Ascending aorta (tissue), 2 donors: ENCODE results near the gene CFAP251. TPM values are rescaled to one million over a fixed set of nuclear protein-coding genes. Genes with fewer than 3 reads are reported as not detected.
"Not testable (repeated sequence)": the region's sequence is repeated elsewhere in the genome, so short reads cannot be mapped to it uniquely, and the experiment has no call there.

ENCODE experiments used
- DNase-seq, 2 donors: peaks; one replicate each; pipeline ENCODE4 v3.0.0-alpha.2; 2019; ENCODE audit warnings: low spot score in 2 of 2
- H3K27ac ChIP-seq, 2 donors: fragments of 200-600 bp; sonication (generic); one replicate each; pipeline ENCODE4 v1.5.1; 2016 to 2017; ENCODE audit warnings: mild to moderate bottlenecking in 1 of 2
- H3K27me3 ChIP-seq: fragments of 200-600 bp; sonication (generic); one replicate; pipeline ENCODE4 v1.5.1; 2017
- H3K36me3 ChIP-seq, 2 donors: fragments of 200-600 bp; sonication (generic); one replicate each; pipeline ENCODE4 v1.5.1; 2016
- H3K4me1 ChIP-seq, 2 donors: fragments of 200-600 bp; sonication (generic); one replicate each; pipeline ENCODE4 v1.5.1; 2016 to 2017; ENCODE audit warnings: mild to moderate bottlenecking in 1 of 2
- H3K4me3 ChIP-seq, 2 donors: fragments of 200-600 bp; sonication (generic); one replicate each; pipeline ENCODE4 v1.5.1; 2016 to 2017; ENCODE audit warnings: mild to moderate bottlenecking in 1 of 2
- H3K9me3 ChIP-seq, 2 donors: fragments of 200-600 bp; sonication (generic); one replicate each; pipeline ENCODE4 v1.5.1; 2016
- CTCF ChIP-seq, 3 experiments: fragments of 200-600 bp in 2 of 3; fragments of 450-650 bp in 1 of 3; sonication (generic) in 2 of 3; IDR thresholded peaks; one replicate each; pipeline ENCODE4 v1.5.1; 2016 to 2019; ENCODE audit warnings: antibody characterized with exemption in 3 of 3, mild to moderate bottlenecking in 1 of 3, moderate library complexity in 1 of 3
- intact Hi-C: fragments of 100-400 bp; cut with DNase I; formaldehyde crosslinking; loops from one replicate; pipeline ENCODE4 v1.15.1; 2023
- total RNA-seq: library from RNA; depleted of rRNA; stranded (reverse); fragments of >200 nt; gene quantifications from one replicate; pipeline ENCODE4 v1.1.0, GENCODE V29; 2016

CFAP251 gene
- total RNA-seq, result 0.75 TPM

GRCh38 chr12:121917950-121918678 lies at the start of gene CFAP251:
TSS of gene CFAP251 (plus strand) at chr12:121918592. CDS start at chr12:121921306, 2,714 bp downstream.
- H3K4me3 ChIP-seq, result peak within 1 kb of the TSS; percentile 50 to 79
- DNase-seq, result peak; percentile 95 to 99
- intact Hi-C loops, result loop anchor here (1.0 to 5.0 kb wide), 4 partner anchors 84 to 205 kb away; no protein-coding TSS in a partner anchor
- peak within 1 kb of the TSS; percentile 70 to 76 for H3K27ac ChIP-seq
- peaks cover 3 to 20% of the 10 kb centered on the region in 2 donors for H3K4me1 ChIP-seq
- H3K27me3 ChIP-seq, result no peaks in the 10 kb centered on the region
- H3K36me3 ChIP-seq, result peaks cover 26 to 33% of the 10 kb centered on the region in 2 donors
- TF ChIP-seq CTCF (IDR thresholded peaks at IDR 0.05), result peak; percentile 85 to 94 (median 94)
- H3K9me3 ChIP-seq, result no peaks in the 10 kb centered on the region

- H3K9me3 ChIP-seq, H3K4me3 ChIP-seq, H3K36me3 ChIP-seq, intact Hi-C loops, H3K27ac ChIP-seq, DNase-seq, H3K27me3 ChIP-seq, H3K4me1 ChIP-seq: not testable (repeated sequence)
Measured at GRCh38 chr12:121869229-121869628, 49.2 kb upstream of the CFAP251 start.

- no peak for TF ChIP-seq CTCF (IDR thresholded peaks at IDR 0.05)
- Histone ChIP-seq H3K4me3 (no peak overlapping the region), H3K27ac (no peak overlapping the region), H3K9me3 (no peaks in the 10 kb centered on the region), H3K4me1 (no peaks in the 10 kb centered on the region), H3K27me3 (no peaks in the 10 kb centered on the region), H3K36me3 (no peaks in the 10 kb centered on the region)
- intact Hi-C loops, result no loop called here
- DNase-seq, result no peak
Measured at GRCh38 chr12:121871467-121871866, 46.9 kb upstream of the CFAP251 start.

GRCh38 chr12:121872546-121873215 lies 45.7 kb upstream of the CFAP251 start:
- H3K4me1 ChIP-seq, result no peaks in the 10 kb centered on the region
- TF ChIP-seq CTCF (IDR thresholded peaks at IDR 0.05), result no peak
- intact Hi-C loops, result no loop called here
- DNase-seq, result no peak
- no peak overlapping the region for H3K27ac ChIP-seq
- no peaks in the 10 kb centered on the region for H3K36me3 ChIP-seq
- H3K27me3 ChIP-seq, result no peaks in the 10 kb centered on the region
- H3K9me3 ChIP-seq, result no peaks in the 10 kb centered on the region
- H3K4me3 ChIP-seq, result no peak overlapping the region

GRCh38 chr12:121873216-121873569 lies 45.2 kb upstream of the CFAP251 start:
- no peak for DNase-seq
- no peak for TF ChIP-seq CTCF (IDR thresholded peaks at IDR 0.05)
- no peak overlapping the region for H3K4me3 ChIP-seq
- H3K9me3 ChIP-seq, result no peaks in the 10 kb centered on the region
- no peak overlapping the region for H3K27ac ChIP-seq
- no peaks in the 10 kb centered on the region for H3K36me3 ChIP-seq
- intact Hi-C loops, result no loop called here
- no peaks in the 10 kb centered on the region for H3K4me1 ChIP-seq
- H3K27me3 ChIP-seq, result no peaks in the 10 kb centered on the region

- no peak for DNase-seq
- H3K36me3 ChIP-seq, result no peaks in the 10 kb centered on the region
- H3K4me3 ChIP-seq, result no peak overlapping the region
- intact Hi-C loops, result no loop called here
- H3K4me1 ChIP-seq, result no peaks in the 10 kb centered on the region
- no peak overlapping the region for H3K27ac ChIP-seq
- no peak for TF ChIP-seq CTCF (IDR thresholded peaks at IDR 0.05)
- no peaks in the 10 kb centered on the region for H3K27me3 ChIP-seq
- H3K9me3 ChIP-seq, result no peaks in the 10 kb centered on the region
Measured at GRCh38 chr12:121874071-121874470, 44.3 kb upstream of the CFAP251 start.
